Occipital lobe (tissue), 2 donors: Measurements from ENCODE around the gene GAREM2. TPM values are rescaled to one million over a fixed set of nuclear protein-coding genes. Genes with fewer than 3 reads are reported as not detected.

ENCODE experiments used
- DNase-seq: peaks from one replicate; lab custom pipeline; 2025; lab: John Stamatoyannopoulos, UW
- total RNA-seq: library from RNA; depleted of rRNA; stranded (reverse); fragments of >200 nt; gene quantifications from one replicate; pipeline ENCODE4 v1.2.3, GENCODE V29; 2014

The GAREM2 gene
- total RNA-seq, 1 donor from 2014 or later: 7.0 TPM

DNA sequence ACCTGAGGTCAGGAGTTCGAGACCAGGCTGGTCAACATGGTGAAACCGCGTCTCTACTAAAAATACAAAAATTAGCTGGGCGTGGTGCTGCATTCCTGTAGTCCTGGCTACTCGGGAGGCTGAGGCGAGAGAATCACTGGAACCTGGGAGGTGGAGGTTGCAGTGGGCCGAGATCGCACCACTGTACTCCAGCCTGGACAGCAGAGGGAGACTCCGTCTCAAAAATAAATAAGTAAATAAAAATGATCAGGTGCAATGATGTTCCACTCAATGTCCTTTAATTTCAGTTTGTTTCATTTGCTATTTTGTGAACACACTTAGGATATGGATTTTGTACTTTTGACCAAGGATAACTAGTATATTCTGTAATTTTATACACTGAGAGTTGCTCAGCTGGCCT lies 62.2 kb downstream of the GAREM2 start:
- no peak for DNase-seq

DNA sequence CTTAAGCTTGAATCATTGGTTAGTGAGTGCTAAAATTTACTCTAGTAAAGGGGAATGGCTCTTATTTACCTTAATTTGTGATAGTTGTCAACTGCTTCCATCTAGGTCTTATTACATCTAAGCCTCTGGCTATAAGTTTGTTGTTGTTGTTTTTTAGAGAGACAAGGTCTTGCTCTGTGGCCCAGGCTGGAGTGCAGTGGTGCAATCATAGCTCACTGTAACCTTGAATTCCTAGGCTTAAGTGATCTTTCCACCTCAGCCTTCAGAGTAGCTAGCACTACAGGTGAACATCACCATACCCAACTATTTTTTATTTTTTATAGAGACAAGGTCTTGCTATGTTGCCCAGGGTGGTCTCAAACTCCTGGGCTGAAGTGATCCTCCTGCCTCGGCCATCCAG lies 65.0 kb downstream of the GAREM2 start:
- DNase-seq: no peak

DNA sequence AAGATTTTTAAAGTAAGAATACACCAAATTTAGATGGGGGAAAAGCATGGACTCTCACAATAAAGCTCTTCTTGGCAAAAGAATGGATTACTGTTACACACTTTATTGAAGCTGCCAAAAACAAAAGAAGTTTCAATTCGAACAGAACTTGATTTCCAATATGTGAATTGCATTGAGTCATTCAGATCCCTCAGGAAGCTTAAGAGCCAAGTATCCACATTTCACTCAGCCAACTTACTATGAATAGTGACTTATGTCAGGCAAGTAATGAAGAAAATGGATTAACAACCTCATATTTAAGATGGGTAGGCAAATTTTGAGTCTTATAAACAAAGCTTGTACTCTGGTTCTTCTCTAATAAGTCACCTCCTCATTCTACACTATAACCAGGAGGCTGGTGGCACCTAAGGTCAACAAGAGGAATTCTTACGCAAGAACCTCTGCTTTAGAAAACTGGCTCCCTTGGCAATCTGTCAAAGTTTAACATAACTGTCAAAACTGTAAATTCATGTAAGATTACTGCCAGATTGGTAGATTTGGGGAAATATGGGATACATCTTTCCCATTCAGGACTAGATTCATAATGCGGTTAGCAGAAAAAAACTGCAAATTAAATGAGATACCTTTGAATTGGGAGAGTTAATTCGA lies 65.5 kb downstream of the GAREM2 start:
- no peak for DNase-seq

Other genes starting within 250 kb of the GAREM2 start
- gene KIF3C, start 190.6 kb upstream of the GAREM2 start, total RNA-seq: 94.2 TPM
- gene RAB10, start 139.0 kb upstream of the GAREM2 start, total RNA-seq: 162 TPM
- 89.1 TPM for gene HADHA, start 71.5 kb downstream of the GAREM2 start, total RNA-seq
- 41.8 TPM for gene HADHB, start 71.9 kb downstream of the GAREM2 start, total RNA-seq
- gene SELENOI, start 173.1 kb downstream of the GAREM2 start, total RNA-seq: 70.2 TPM
- 0.16 TPM for gene ADGRF3, start 173.7 kb downstream of the GAREM2 start, total RNA-seq
- gene DRC1, start 228.8 kb downstream of the GAREM2 start, total RNA-seq: 5.6 TPM